RWPE1 (cell line): ENCODE measurements around the gene LAMA5.
A peak's percentile ranks its signal among the peaks of the same experiment; 100 is the strongest.

Experiments used
- CTCF ChIA-PET: fragments of 350-600 bp; sonication (Branson Sonifier 250); formaldehyde crosslinking; extraction: SDS; loops from one replicate; lab custom pipeline; 2021; lab: Yijun Ruan, JAX
- POLR2A ChIA-PET: fragments of 400-600 bp; formaldehyde crosslinking; extraction: SDS; loops from one replicate; lab custom pipeline; 2020; ENCODE audit warnings: antibody characterized with exemption; ENCODE audit not compliant: low non-redundant PET; lab: Yijun Ruan, JAX
- DNase-seq: peaks from one replicate; pipeline ENCODE4 v3.0.0; 2012; ENCODE audit warnings: low spot score
- H3K27ac ChIP-seq: fragments of 450-650 bp; 2 replicates; pipeline ENCODE4 v1.5.1; 2017
- TF ChIP-seq, protein P1 (sequence below): fragments of 450-650 bp; conservative IDR thresholded peaks from 2 replicates; pipeline ENCODE4 v1.5.1; 2017; ENCODE audit warnings: low read depth, mild to moderate bottlenecking

LAMA5 gene

DNA sequence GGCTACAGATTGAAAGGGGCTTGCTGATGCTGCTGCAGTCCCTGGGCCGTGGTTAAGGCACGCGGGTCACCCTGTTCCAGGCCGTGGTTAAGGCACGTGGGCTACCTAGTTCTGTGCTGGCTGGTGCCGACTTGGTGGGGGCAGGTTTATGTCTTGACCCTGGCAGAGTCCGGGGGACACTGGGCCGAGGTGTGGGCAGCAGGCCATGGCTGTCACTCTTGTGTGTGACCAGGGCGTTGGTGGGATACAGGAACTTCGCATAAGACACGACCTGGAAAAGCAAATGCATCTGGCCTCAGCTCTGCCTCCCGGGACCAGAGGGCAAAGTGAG, 26.2 kb upstream of the LAMA5 start:
- H3K27ac ChIP-seq, result peak overlapping the region; percentile 88
- ChIA-PET POLR2A (no interaction called here), CTCF (interaction anchor here (1.4 to 1.5 kb wide), 2 partner anchors 17 to 29 kb away, joined by 5 to 8 read pairs; no protein-coding TSS in a partner anchor)
- TF ChIP-seq, protein P1, sequence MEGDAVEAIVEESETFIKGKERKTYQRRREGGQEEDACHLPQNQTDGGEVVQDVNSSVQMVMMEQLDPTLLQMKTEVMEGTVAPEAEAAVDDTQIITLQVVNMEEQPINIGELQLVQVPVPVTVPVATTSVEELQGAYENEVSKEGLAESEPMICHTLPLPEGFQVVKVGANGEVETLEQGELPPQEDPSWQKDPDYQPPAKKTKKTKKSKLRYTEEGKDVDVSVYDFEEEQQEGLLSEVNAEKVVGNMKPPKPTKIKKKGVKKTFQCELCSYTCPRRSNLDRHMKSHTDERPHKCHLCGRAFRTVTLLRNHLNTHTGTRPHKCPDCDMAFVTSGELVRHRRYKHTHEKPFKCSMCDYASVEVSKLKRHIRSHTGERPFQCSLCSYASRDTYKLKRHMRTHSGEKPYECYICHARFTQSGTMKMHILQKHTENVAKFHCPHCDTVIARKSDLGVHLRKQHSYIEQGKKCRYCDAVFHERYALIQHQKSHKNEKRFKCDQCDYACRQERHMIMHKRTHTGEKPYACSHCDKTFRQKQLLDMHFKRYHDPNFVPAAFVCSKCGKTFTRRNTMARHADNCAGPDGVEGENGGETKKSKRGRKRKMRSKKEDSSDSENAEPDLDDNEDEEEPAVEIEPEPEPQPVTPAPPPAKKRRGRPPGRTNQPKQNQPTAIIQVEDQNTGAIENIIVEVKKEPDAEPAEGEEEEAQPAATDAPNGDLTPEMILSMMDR, result no peak
- DNase-seq, result no peak

DNA sequence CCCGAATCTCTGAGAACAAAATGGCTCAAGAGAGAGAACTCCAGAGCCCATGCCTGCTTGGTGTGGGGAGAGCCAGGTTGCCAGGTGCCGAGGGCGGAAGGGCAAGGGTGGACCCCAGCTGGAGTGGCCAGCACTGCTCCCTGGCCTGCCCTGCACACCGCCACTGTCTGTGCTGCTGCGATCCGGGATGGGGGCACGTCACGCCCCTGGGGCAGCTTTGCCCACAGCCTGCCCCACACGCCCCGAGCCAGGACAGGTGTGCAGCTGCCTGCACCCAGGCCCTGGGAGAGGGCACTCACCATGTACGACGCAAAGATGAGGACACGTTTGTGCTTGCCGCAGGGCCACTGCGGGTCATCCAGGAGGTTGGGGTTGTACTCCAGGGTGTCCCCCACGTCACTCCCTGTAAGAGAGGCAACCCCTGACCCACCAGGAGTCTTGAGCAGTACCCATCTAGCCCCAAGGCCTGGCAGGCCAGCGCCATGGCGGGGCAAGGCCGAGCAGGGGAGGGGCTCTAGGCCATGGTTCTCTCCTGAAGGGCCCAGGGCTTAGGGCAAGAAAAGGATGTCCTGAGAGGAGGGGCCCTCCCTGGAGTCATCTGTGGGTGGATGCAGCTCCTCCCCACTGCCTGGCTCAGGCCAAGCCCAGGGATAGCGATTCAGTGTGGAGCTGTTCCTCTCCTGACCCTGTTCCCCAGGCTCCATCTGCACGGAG, 25.7 kb upstream of the LAMA5 start:
- POLR2A ChIA-PET, result no interaction called here
- CTCF ChIA-PET, result interaction anchor here (1.2 to 1.5 kb wide), 3 partner anchors 10 to 28 kb away, joined by 3 to 8 read pairs (median 5); no protein-coding TSS in a partner anchor
- peak overlapping the region; percentile 88 for H3K27ac ChIP-seq
- TF ChIP-seq, protein P1, result no peak
- DNase-seq, result no peak

DNA sequence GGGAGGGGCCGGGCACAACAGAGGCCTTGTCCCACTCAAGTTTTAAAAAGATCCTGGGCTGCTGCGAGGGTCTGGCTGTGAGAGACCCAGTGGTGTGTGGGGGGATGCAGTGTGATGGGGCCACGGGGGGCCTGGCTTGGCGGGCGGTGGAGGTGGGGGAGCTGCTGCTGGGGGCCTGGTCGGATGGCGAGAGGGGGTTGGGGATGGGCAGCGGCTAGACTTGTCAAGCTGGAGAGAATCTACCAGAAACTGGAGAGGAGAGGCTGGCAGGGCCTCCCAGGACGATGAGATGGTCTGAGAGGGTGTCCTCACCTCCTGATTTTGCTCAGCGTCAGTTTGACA, 24.9 kb upstream of the LAMA5 start:
- TF ChIP-seq, protein P1, result no peak
- no peak for DNase-seq
- ChIA-PET POLR2A (no interaction called here), CTCF (interaction anchor here (1.2 to 2.0 kb wide), 3 partner anchors 9 to 90 kb away, joined by 3 to 5 read pairs (median 5); partner anchors contain the start of gene ADRM1)
- peak overlapping the region; percentile 88 for H3K27ac ChIP-seq

DNA sequence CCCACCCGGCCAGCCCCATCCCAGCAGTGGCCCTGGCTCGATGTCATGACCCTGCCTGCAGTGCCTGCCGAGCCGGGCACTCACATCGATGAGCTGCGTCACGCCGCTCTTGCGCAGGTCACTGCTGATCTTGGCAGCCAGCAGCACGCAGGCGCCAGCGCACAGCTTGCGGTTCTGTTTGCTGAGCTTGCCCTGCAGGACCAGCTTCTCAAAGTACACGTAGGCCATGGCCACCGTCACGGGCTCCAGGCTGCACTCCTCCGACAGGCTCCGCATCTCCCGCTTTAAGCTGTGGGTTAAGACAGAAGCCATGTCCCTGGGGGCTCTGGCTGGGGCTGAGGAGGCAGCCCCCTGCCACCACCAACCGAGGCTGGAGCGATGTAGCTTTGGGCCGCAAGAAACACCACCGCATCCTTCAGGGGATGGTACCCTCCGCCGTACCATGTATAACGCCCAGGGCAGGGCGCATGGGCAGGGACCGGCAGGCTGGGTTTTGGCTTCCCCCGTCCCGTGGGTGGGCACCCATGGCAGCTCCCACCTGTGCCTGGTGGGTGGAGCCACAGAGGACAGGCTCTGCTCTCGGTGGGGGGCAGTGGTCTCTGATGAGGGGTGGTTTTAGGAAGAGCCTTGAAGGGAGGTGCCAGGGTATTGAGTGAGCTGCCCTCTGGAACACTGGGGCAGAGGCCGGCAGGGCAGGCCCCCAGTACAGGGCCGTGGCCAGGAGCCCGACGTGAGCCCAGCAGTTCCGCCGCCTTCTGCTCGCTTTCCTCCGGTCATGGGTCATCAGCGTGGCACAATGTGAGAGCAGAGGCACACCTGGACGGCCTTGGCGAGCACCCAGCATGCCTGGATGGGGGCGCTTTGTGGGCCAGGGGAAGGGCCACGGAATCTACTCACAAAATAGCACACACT, 24.3 kb upstream of the LAMA5 start:
- no peak for DNase-seq
- ChIA-PET CTCF (interaction anchor here (0.7 to 2.0 kb wide), 5 partner anchors 9 to 89 kb away, joined by 3 to 5 read pairs (median 4); partner anchors contain the start of gene ADRM1), POLR2A (no interaction called here)
- peak overlapping the region; percentile 88 for H3K27ac ChIP-seq
- TF ChIP-seq, protein P1, result no peak

DNA sequence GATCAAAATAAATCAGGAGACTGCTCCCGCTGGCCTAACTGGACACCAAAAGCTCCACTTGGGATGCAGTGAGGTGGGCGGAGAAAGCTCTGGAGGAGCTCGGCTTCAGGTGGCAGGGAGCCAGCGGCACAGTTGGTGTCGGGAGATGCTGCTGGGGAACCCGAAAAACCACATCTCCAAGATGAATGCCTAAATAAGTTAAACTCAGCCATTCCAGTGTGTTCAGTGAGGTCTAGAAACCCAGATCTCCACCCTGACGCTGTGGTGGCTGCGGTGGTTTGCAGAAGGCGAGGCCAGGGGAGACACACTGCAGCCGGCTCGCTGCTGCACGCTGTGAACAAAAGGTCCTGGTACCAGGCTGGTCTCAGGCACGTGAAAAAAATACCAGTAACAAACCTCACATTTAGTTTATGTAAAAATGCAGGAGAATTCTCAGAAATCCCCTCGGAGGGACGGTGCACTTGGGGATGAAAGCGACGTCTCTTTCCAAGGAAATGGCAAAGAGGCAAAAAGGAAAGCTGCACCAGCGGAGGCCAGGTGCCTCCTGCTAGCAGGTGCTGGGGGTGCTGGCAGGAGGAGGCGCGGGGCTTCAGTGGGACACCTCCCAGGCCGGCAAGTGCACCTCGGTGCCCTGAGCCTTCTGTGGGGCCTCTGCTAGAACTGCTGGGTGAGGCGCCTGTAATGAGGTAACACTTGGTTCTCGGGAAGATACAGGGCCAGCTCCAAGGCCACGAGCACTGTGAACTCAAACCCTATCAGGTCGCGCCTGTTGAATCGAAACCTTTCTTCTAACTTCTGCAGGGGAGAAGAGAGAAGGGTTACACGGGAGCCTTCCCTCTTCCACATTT, 23.4 kb upstream of the LAMA5 start:
- TF ChIP-seq, protein P1, result no peak
- ChIA-PET CTCF (interaction anchor here (0.6 to 2.0 kb wide), 6 partner anchors 8 to 226 kb away, joined by 3 to 5 read pairs (median 4); partner anchors contain the start of gene ADRM1), POLR2A (no interaction called here)
- H3K27ac ChIP-seq, result peak overlapping the region; percentile 88
- no peak for DNase-seq
